H7 (cell line): ENCODE data around the gene C19orf47. TPM values are rescaled to one million over a fixed set of nuclear protein-coding genes. Genes with fewer than 3 reads are reported as not detected.

ENCODE experiments used
- total RNA-seq: library from RNA; depleted of rRNA; stranded (reverse); fragments of >200 nt; shearing (Covaris generic); gene quantifications from 2 replicates; pipeline ENCODE4 v1.2.3, GENCODE V29; 2014; rRNA removed

C19orf47 gene
- total RNA-seq, 1 experiment from 2014 or later, result 11.8 TPM

Other genes starting within 250 kb of the C19orf47 start
- 16.7 and 24.5 TPM in 2 replicates for gene MAP3K10, start 157.0 kb downstream of the C19orf47 start, total RNA-seq
- not detected in 2 replicates for gene TTC9B, start 130.0 kb downstream of the C19orf47 start, total RNA-seq
- 0.87 TPM in 1 of 2 replicates, not detected in the other for gene CCNP, start 121.7 kb downstream of the C19orf47 start, total RNA-seq
- gene AKT2, start 63.1 kb downstream of the C19orf47 start, total RNA-seq, result 112 and 126 TPM in 2 replicates
- gene PLD3, start 298 bp upstream of the C19orf47 start, total RNA-seq, result 332 and 352 TPM in 2 replicates
- gene HIPK4, start 41.8 kb upstream of the C19orf47 start, total RNA-seq, result 0.15 and 0.24 TPM in 2 replicates
- gene PRX, start 65.0 kb upstream of the C19orf47 start, total RNA-seq, result 5.0 and 10.7 TPM in 2 replicates
- 3.7 and 4.4 TPM in 2 replicates for gene SERTAD1, start 77.6 kb upstream of the C19orf47 start, total RNA-seq
- gene SERTAD3, start 95.9 kb upstream of the C19orf47 start, total RNA-seq, result 26.0 and 29.9 TPM in 2 replicates
- 43.6 and 53.8 TPM in 2 replicates for gene BLVRB, start 117.3 kb upstream of the C19orf47 start, total RNA-seq
- 0.78 and 1.1 TPM in 2 replicates for gene SPTBN4, start 118.6 kb upstream of the C19orf47 start, total RNA-seq
- gene SHKBP1, start 228.5 kb upstream of the C19orf47 start, total RNA-seq, result 52.3 and 58.2 TPM in 2 replicates